NCI-H524 (cell line): ENCODE results near the gene PLEKHM3.

Experiments used
- DNase-seq, 2 experiments: peaks; one replicate each; lab custom pipeline; 2025; lab: John Stamatoyannopoulos, UW

Gene PLEKHM3, protein sequence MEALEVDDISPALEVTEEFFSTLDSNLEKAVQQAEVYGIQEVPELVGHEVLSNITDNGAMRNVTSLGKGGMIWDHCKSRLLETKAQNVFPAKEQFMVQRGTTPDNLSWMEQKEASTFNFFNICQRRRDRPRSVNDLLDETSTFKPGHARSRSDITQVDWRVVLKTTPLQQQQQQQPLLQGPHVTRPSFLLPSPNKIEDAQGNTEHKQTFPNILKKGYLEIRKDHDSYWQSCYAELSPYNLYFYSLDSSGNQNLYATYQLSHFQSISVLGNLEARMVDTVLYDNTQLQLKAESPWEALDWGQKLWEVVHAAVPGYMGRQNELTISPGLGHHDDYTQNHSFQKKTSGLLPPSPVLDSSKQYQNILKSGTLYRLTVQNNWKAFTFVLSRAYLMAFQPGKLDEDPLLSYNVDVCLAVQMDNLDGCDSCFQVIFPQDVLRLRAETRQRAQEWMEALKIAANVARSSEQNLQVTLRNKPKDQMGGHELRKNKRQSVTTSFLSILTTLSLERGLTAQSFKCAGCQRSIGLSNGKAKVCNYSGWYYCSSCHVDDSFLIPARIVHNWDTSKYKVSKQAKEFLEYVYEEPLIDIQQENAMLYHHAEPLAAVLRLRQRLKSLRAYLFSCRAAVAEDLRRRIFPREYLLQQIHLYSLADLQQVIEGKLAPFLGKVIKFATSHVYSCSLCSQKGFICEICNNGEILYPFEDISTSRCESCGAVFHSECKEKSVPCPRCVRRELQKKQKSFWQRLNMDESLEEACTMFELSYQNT

DNA sequence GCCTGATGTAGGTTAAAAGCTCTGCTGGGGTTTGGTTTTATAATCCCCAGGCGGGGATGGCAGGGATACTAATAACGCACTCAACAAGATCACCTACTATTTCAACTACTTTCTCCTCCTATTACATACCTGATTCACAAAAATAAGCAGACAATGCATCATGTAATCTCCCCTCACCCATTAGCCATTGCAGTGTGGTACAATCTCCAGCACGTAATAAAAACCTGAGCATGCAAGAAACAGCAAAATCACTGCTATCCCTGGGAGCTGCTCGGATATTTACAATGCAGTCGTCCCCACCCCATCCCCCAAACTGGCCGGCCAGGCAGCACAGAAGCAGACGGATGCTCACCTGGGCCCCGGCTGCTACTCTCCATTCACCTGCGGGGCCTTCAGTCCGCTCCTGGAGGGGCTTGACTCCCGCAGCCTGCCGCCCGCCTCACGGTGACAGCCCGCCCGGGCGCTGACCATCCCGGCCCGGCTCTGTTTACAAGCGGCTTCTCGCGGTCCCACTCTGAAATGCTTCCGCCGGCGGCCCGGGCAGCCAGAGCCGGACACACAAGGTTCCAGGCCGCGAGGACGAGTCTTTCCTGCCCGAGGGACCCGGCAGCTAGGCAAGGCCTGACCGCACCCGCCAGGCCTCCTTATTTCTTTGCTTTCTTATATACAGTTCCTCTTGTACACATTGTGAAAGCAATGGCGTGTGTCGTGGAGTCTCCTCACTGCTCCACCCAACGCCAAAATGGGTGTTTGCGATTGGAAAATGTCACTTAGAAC lies at the start of gene PLEKHM3:
PLEKHM3 (minus strand) TSS at position 491 of the 777 bp plus-strand sequence. CDS start 23,888 bp downstream, outside the sequence.
- DNase-seq = peak; percentile 64 to 81

DNA sequence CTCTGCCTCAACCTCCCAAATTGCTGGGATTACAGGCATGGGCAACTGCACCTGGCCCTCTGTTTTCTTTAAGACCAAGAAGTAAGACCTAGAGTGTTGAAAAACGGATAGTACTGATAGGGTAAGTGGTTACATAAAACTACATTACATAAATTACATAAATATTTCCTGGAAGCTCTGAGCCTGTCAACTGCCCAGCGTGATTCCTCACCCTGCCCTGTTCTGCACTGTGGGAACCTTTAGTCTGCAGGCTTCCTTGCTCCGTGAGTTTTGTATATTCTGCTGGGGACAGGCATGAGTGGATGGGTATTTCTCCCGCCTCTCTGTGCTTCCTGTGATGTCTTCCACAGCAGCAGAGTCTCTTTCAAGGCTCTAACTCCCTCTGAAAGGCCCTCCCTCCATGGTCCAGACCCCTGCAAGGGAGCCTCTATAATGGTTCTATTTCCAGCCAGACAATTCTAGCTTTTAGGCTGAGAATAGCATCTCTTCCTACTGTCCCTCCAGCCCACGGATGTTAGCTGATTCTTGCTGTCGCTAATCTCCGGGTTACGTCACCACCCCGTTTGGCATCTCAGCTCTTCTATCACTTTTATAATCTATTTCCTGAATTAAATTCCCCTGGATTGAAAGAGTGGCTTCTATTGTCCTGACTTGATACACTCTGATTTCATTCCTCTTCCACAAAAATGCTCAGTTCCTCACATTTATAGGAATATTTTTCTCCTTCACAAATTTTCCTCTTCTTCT lies 49.5 kb upstream of the PLEKHM3 start:
- DNase-seq = no peak

DNA sequence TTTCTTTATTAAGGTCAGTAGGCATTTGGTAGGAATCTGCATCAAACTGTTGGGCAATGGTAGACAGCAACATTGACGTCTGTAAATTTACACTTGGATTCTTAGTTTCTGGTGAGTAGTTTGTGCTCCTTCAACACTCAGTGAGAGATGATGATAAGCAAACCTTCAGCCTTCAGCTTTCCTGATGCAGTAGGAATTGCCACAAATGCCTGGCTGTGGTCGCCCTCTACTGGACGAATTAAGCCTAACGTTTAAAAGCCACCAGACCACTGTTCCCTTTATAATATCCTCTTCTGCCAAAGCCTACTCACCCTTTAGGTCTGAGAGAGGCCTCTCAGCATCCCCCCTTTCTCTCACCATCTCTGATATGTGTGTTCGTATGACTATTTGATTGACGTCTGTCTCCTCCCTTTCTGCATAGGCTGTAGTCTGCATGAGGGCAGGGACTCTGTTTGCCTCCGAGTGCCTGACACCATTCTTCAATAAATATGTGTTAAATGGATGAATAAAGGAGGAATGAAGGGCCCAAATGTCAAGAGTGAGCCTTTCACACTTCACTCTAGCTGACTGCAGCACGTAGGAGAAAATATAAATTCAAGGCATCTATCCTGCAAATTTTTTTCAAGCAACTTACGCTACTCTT lies 47.0 kb upstream of the PLEKHM3 start:
- DNase-seq = peak; percentile 48 to 50

DNA sequence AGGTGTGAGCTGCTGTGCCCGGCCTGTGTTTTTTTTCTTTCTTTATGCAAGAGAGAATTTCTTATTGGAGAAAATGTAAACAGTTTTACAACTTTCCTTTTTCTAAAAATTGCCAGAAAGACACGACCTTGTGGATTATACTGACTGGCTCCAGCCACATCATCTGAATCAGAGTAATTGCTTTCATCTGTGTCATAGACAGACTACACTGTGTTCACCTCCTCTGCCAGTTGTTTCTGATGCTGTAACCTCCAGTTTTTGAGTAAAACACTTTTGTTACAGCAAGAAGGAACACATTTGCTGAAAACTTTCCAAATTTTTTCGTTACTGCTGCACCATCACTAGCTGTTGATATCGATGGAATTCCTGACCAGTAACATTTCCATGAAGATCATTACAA lies 43.9 kb upstream of the PLEKHM3 start:
- no peak for DNase-seq

DNA sequence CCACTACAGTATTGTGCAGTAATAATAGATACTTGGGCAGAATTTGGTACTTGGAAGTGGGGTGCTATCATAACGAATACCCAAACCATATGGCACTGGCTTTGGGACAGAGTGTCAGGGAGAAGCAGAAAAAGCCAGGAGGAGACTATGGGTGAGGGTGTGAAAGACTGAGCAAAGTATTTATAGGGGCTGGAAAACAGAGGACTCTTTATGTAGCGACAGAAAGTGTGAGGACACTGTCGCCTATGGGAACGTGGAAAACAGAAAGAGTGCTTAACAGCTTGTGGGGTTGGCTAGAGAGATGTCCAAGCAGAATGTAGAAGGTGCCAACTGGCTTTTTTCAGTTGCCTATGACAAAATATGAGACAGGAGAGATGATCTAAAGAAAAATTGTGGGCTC lies 40.7 kb upstream of the PLEKHM3 start:
- no peak for DNase-seq

DNA sequence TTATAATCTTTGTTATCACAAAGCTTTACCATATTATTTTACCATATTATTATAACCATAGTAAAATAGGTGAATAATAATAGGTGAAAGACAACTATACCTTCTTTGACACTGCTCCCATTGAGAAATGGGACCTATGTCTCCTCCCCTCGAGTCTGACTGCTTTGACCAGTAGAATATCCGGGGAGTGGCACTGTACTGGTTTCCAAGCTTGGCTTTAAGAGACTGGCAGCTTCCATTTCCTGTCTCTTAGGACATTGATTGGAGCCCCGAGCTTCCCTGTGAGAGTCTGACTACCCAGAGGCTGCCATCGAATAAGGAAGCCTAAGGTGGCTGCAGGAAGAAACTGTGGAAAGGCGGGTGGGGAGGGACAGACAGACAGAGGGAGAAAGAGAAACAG lies 40.1 kb upstream of the PLEKHM3 start:
- DNase-seq = no peak

DNA sequence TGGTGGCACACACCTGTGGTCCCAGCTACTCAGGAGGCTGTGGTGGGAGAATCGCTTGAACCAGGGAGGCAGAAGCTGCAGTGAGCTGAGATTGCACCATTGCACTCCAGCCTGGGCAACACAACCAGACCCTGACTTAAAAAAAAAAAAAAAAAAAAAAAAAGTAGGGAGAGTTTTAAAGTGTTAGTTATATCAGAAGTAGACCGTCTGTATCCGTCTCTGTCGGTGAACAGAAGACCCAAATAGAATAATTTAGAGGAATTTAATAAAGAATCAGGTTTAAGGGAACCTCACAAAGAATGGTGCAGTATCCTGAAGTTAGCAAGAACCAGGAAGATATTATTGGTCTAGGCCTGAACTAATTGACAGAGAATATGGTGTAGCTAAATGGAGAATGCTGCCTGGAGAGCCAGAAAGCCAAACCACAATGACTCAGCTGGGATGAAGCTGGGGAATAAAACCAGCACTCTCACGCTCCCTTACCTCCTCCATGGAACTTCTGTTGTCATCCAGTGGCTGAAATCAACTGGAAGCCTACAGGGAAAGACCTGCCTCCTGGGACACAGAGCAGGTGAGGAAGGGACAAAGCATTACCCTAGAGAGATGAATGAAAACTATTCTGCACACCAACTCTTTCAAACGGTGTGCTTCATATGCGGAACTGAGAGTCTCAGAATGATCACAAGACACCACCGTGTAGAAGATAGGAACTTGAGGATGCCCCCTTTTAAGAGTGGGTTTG lies 39.1 kb upstream of the PLEKHM3 start:
- DNase-seq = no peak

DNA sequence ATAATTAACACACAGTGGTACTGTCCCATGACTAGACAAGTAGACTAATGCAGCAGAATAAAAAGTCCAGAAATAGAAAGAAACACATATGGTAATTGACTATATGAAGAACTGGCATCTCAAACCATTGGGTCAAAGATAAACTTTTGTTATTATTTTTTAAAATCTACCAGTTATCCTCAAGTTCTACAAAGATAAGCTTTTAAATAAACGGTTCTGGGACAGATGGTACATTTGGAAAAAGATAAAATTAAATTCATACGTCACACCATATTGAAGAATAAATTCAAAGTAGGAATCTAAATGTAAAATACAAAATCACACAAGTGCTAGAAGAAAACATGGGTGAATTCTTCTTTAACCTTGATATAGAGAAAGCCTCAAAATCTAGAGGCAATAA lies 37.6 kb upstream of the PLEKHM3 start:
- no peak for DNase-seq

DNA sequence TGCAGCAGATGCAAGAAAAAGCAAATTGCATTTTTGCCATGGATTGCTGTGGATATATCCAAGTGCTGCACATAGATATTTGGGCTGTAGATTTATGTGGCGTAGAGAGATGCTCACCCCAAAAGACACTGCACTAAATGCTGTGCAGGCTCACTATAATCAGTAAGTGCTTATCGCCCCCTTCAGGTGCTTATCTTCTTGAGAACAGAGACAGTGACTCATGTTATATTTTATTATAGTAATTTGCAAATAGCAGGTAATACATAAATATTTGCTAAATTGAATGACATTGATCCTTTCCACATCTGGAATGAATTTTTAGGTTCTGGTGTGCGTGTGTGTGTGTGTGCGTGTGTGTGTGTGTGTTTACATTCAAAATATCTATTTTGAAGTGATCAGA lies 36.8 kb upstream of the PLEKHM3 start:
- DNase-seq = peak in 1 of 2 experiments; percentile 28

DNA sequence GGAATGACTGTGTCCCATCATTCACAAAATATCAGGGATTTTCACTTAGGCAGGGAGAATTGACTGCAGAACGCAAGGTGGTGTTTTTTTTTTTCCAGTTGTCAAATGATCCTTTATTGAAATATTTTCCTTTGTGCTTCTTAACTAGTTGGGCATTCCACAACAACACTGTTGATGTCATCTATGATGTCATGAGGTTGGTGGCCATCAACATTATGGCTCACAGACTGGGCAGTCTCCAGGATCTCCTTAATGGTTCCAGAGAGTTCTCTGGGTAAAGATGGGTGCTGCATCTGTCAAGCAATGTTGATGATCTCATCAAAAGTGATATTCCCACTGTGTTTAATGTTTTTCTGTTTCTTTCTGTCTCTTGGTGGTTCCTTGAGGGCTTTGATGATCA lies 31.8 kb upstream of the PLEKHM3 start:
- DNase-seq = no peak

DNA sequence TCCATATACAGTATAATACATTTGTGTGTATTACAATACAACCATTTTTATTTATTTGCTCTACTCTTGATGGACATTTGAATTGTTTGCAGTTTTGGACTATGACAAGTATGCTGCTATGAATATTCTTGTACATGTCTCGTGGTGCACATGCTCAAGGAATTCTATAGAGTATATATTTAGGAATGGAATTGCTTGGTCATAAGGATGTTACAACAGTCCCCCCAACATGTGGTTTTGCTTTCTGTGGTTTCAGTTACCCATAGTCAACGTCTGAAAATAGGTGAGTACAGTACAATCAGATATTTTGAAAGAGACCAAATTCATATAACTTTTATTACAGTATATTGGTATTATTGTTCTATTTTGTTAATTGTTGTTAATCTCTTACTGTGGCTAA lies 24.1 kb upstream of the PLEKHM3 start:
- DNase-seq = no peak

DNA sequence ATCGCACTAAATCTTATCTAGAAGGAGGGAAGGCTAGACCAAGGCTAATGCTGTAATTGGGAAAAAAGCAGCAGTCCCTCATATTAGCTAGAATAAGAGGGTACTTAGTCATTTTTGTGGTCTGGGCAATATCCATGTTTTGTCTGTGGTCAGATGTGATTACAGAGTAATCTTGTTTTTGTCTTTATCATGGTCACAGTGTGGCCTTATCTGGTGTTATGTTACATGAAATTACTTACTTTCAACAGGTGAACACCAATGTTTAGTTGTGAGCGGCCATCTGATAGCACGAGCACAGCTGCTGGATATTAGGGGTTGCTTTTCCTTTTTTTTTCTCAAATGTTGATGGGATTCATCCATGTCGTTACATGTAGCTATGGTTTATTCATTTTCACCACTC lies 23.7 kb upstream of the PLEKHM3 start:
- no peak for DNase-seq

DNA sequence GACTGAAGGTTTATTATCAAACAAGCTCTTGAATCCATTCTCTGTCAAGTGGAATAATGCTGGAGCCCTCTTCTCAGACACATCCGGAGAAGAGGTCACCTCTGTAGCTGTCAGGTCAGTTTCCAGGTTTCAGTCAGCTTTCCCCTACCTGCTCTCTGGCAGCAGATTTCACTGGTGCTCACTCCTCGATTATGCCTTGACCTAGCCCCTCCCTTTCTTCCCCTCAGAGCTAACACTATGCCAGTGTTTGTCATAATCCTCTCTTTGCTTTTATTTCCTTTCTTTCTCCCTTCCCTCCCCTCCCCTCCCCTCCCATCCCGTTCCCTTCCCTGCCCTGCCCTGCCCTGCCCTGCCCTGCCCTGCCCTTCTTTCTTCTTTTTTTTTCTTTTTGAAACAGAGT lies 22.5 kb upstream of the PLEKHM3 start:
- no peak for DNase-seq

DNA sequence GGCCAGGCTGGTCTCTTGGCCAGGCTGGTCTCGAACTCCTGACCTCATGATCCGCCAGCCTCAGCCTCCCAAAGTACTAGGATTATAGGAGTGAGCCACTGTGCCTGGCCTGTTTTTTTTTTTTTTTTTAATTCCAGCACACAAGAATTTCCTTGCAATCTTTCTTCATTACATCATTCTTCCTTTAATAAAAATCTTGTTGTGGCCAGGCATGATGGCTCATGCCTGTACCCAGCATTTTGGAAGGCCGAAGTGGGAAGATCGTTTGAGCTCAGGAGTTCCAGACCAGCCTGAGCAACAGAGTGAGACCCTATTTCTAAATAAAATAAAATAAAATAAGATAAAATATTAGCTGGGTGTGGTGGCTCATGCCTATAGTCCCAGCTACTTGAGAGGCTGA lies 21.4 kb upstream of the PLEKHM3 start:
- DNase-seq = no peak

DNA sequence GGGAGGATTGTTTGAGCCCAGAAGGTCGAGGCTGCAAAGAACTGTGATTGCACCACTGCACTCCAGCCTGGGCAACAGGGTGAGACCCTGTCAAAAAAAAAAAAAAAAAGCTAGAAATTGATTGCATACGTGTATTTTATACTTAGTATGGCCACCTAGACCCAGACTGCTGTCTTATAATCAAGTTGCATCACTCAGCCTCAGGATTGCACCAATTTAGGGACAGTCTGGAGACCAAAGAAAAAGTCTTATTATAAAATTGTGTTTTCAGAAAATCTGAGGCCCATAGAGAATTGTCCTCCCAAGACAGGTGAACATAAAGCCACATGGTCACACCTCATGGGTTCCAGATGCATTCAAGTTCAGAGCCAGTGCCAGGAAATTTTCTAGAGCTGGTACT lies 17.1 kb upstream of the PLEKHM3 start:
- DNase-seq = no peak

DNA sequence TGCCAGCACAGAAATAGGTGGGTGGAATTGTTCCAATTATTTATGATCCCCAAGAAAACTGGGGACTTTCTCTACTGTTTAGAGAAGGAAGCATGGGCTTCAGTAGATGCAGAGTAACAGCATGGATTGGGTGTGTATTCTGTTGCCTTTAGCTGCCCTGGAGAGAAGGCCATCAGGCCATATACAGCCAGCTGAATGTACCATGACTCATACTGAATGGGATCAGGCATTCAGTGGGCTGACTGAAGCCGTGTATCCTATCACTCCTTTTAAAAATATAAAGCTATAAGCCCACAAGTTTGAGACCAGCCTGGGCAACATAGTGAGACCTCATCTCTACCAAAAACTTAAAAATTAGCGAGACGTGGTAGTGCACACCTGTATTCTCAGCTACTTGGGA lies 16.7 kb upstream of the PLEKHM3 start:
- no peak for DNase-seq

DNA sequence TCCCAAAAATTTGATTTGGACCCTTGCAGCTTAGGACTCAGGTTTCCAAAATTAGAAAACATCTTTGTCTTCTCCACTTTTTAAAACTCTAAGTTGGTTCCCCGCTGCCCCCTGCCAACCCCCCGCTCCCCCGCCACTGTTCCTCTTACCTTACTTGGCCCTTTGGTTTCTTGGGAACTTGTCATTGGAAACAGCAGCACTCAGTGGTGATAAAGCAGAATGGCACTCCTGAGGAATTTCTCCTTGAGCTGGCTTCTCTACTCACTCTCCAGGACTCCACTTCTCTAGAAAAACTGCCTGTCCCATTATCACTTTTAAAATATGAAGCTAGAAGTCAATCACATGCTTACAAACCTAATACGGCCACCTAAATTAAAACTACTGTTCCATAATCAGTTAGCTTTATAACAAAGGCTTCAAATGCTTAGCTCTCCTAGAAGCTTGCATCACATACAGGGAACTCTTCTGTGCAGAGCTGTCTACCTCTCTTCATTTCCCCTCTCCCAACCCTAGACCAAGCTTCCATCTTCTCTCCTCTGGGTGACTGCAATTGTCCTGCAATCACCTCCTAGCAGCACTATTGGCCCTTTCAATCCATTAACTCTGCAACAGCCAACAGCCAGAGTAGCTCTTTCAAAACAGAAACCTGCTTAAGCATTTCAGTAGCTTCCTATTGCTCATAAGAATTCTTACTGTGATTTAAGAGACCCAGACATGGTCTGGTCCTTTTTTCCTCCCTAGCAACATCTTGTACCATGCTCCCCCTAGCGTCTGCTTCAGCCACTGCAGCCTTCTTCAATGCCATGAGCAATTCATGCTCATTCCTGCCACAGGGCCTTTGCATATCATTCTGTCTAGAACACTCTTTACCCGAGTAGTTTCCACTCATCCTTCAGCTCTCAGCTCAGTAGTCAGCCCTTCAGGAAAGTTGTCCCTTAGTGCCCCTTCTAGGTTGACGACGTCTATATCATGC lies 15.2 kb upstream of the PLEKHM3 start:
- DNase-seq = peak; percentile 3 to 43

DNA sequence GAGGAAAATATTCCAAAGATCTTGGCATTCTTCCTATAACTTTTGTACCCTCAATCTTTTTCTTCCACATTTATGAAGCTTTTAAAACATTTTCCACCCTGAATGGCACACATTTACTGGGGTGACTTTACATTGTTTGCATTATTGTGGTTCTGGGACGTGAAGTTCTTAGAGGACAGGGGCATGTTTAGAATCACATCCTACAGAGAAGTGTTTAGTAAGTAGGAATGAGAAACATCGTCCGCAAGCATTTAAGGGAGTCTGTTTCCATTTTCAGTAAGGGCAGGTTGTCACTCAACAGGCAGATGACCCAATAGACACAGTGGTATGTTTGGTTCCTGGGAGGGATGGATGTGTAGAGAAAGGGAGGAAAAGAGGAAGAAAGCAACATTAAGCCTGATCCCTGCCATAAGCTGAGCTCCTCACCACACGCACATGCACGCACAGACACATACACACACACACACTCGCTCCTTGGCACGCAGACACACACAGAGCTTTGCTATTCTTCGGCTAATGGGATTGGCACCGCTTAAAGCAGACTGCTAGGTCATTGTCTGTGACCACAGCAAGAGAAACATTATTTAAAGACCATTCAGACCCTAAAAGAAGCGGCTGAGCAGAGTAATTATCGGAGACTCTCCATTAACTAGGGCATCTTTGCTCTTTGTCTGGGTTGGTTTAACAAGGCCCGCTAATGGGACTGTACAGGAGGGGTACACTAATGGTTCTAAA lies 14.2 kb upstream of the PLEKHM3 start:
- no peak for DNase-seq
